Trophoblast cell (in vitro differentiated cells and primary cell): ENCODE measurements around the gene ZNF444.

ENCODE experiments used
- DNase-seq, 2 donors: peaks; one replicate each; pipeline ENCODE4 v3.0.0-alpha.2; 2016
- H2AFZ ChIP-seq: 2 replicates; pipeline ENCODE4 v1.6.1; 2013; ENCODE audit warnings: low read length, moderate library complexity, mild to moderate bottlenecking; ENCODE audit not compliant: insufficient read depth, poor library complexity
- H2AK5ac ChIP-seq: 2 replicates; pipeline ENCODE4 v1.6.1; 2013; ENCODE audit warnings: mild to moderate bottlenecking, low read length
- H2BK120ac ChIP-seq: 2 replicates; pipeline ENCODE4 v1.6.1; 2013; ENCODE audit warnings: low read length, mild to moderate bottlenecking, moderate library complexity; ENCODE audit not compliant: insufficient read depth, poor library complexity
- H2BK12ac ChIP-seq: 2 replicates; pipeline ENCODE4 v1.6.1; 2013; ENCODE audit warnings: mild to moderate bottlenecking, low read length, moderate library complexity
- H2BK5ac ChIP-seq: 2 replicates; pipeline ENCODE4 v1.6.1; 2013; ENCODE audit warnings: low read length, low read depth, moderate library complexity, mild to moderate bottlenecking; ENCODE audit not compliant: poor library complexity
- H3K14ac ChIP-seq: 2 replicates; pipeline ENCODE4 v1.6.1; 2013; ENCODE audit warnings: mild to moderate bottlenecking, low read length
- H3K18ac ChIP-seq: 2 replicates; pipeline ENCODE4 v1.6.1; 2013; ENCODE audit warnings: mild to moderate bottlenecking, low read length
- H3K23ac ChIP-seq: 2 replicates; pipeline ENCODE4 v1.6.1; 2013; ENCODE audit warnings: low read length
- H3K27ac ChIP-seq: 2 replicates; pipeline ENCODE4 v1.5.1; 2013; ENCODE audit warnings: low read depth, mild to moderate bottlenecking, inconsistent platforms, low read length, moderate library complexity
- H3K27me3 ChIP-seq: 2 replicates; pipeline ENCODE4 v1.6.1; 2013; ENCODE audit warnings: inconsistent platforms, mild to moderate bottlenecking, low read length, moderate library complexity; ENCODE audit not compliant: insufficient read depth
- H3K36me3 ChIP-seq, 2 experiments: 1 replicate in 1 of 2; 2 replicates in 1 of 2; pipeline ENCODE4 v1.6.1; 2013; ENCODE audit warnings: low read length in 2 of 2, mild to moderate bottlenecking in 2 of 2, moderate library complexity in 1 of 2; ENCODE audit not compliant: insufficient read depth in 2 of 2, control insufficient read depth in 1 of 2
- H3K4ac ChIP-seq: 2 replicates; pipeline ENCODE4 v1.6.1; 2013; ENCODE audit warnings: low read depth, mild to moderate bottlenecking, low read length, moderate library complexity
- H3K4me1 ChIP-seq, 2 experiments: 1 replicate in 1 of 2; 2 replicates in 1 of 2; pipeline ENCODE4 v1.6.1; 2013; ENCODE audit warnings: low read length in 2 of 2, mild to moderate bottlenecking in 2 of 2, moderate library complexity in 1 of 2; ENCODE audit not compliant: insufficient read depth in 2 of 2, control insufficient read depth in 1 of 2
- H3K4me2 ChIP-seq: 2 replicates; pipeline ENCODE4 v1.6.1; 2013; ENCODE audit warnings: inconsistent platforms, mild to moderate bottlenecking, low read length, moderate library complexity
- H3K4me3 ChIP-seq: 2 replicates; pipeline ENCODE4 v1.5.1; 2013; ENCODE audit warnings: mild to moderate bottlenecking, low read depth, low read length, inconsistent platforms
- H3K79me1 ChIP-seq: one replicate; pipeline ENCODE4 v1.6.1; 2013; ENCODE audit warnings: low read length
- H3K79me2 ChIP-seq: 2 replicates; pipeline ENCODE4 v1.6.1; 2013; ENCODE audit warnings: low read length, mild to moderate bottlenecking; ENCODE audit not compliant: control insufficient read depth, insufficient read depth, poor library complexity
- H3K9ac ChIP-seq: 2 replicates; pipeline ENCODE4 v1.6.1; 2013; ENCODE audit warnings: mild to moderate bottlenecking, low read length
- H3K9me3 ChIP-seq: 2 replicates; pipeline ENCODE4 v1.6.1; 2013; ENCODE audit warnings: low read depth, mild to moderate bottlenecking, control low read depth, inconsistent platforms, low read length; ENCODE audit not compliant: insufficient read depth
- H4K12ac ChIP-seq: 2 replicates; pipeline ENCODE4 v1.6.1; 2013; ENCODE audit warnings: low read depth, mild to moderate bottlenecking, low read length, moderate library complexity
- H4K8ac ChIP-seq: 2 replicates; pipeline ENCODE4 v1.6.1; 2013; ENCODE audit warnings: low read depth, mild to moderate bottlenecking, low read length, moderate library complexity
- H4K91ac ChIP-seq: one replicate; pipeline ENCODE4 v1.6.1; 2013; ENCODE audit warnings: low read depth, mild to moderate bottlenecking, low read length, moderate library complexity
- WGBS: extraction: QIAGEN DNeasy Blood & Tissue Kit; methylation state at CpG from one replicate; pipeline ENCODE4 v1.1.7; 2013; ENCODE audit warnings: missing lambda C conversion rate; ENCODE audit not compliant: insufficient read length, insufficient coverage; ENCODE audit errors: extremely low coverage; 5-methylcytosine and 5-hydroxymethylcytosine counted together

The ZNF444 gene

GRCh38 chr19:56116606-56117005, 24.5 kb upstream of the ZNF444 start:
- Histone ChIP-seq H3K18ac (no peak overlapping the region), H4K91ac (no peak overlapping the region), H3K4ac (peak overlapping the region; percentile 99), H3K27ac (no peak overlapping the region), H3K4me1 (peaks cover 11 to 21% of the 10 kb centered on the region in 2 experiments), H3K4me2 (no peak overlapping the region), H2AFZ (no peak overlapping the region), H3K9ac (no peak overlapping the region), H2BK120ac (no peak overlapping the region), H2BK5ac (no peak overlapping the region), H3K36me3 (peaks cover 25 to 26% of the 10 kb centered on the region in 2 experiments), H3K27me3 (no peaks in the 10 kb centered on the region), H4K12ac (no peak overlapping the region), H3K79me2 (peaks cover 63% of the 10 kb centered on the region), H2BK12ac (no peak overlapping the region), H3K14ac (no peak overlapping the region), H2AK5ac (no peak overlapping the region), H3K23ac (no peak overlapping the region), H3K4me3 (no peak overlapping the region), H3K79me1 (peaks cover 11% of the 10 kb centered on the region), H3K9me3 (peaks cover 4% of the 10 kb centered on the region), H4K8ac (no peak overlapping the region)
- WGBS = no CpG with 5 or more reads among the region's 6 CpGs
- DNase-seq = no peak

GRCh38 chr19:56117376-56117884, 23.7 kb upstream of the ZNF444 start:
- Histone ChIP-seq H3K14ac (no peak overlapping the region), H3K79me2 (peaks cover 58% of the 10 kb centered on the region), H4K8ac (no peak overlapping the region), H4K12ac (no peak overlapping the region), H2BK120ac (no peak overlapping the region), H3K9me3 (peaks cover 4% of the 10 kb centered on the region), H3K4me1 (peaks cover 9 to 23% of the 10 kb centered on the region in 2 experiments), H2AFZ (no peak overlapping the region), H2AK5ac (no peak overlapping the region), H3K23ac (no peak overlapping the region), H3K79me1 (peaks cover 11% of the 10 kb centered on the region), H3K27ac (no peak overlapping the region), H3K9ac (no peak overlapping the region), H3K36me3 (peaks cover 25% of the 10 kb centered on the region in 2 experiments), H3K4ac (peak overlapping the region; percentile 99), H4K91ac (no peak overlapping the region), H3K18ac (no peak overlapping the region), H2BK5ac (no peak overlapping the region), H3K4me2 (no peak overlapping the region), H3K27me3 (no peaks in the 10 kb centered on the region), H3K4me3 (no peak overlapping the region), H2BK12ac (no peak overlapping the region)
- no peak for DNase-seq
- no CpG with 5 or more reads among the region's 14 CpGs for WGBS

DNA sequence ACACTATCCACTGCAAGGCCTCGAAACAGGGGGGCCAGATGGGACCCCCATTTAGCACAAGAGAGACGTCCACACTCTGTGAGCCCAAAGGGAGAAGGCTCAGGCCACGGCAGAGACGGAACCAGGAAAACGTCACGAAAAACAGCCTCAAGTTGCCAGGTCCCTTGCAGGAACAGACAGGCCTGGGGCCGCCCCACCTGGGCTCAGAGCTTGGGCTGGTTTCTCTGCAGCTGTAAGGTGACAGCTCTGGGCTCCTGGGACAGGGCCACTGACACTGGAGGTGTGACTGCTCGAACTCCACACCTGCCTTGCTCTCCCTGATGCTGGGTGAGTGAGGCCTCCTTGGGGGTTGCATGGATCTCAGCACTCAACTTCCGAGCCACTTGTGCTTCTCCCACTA, 23.2 kb upstream of the ZNF444 start:
- Histone ChIP-seq H3K79me2 (peaks cover 56% of the 10 kb centered on the region), H3K23ac (no peak overlapping the region), H3K79me1 (peaks cover 11% of the 10 kb centered on the region), H3K9me3 (peaks cover 4% of the 10 kb centered on the region), H2AK5ac (no peak overlapping the region), H2BK5ac (no peak overlapping the region), H3K9ac (no peak overlapping the region), H2BK12ac (no peak overlapping the region), H3K18ac (no peak overlapping the region), H4K8ac (no peak overlapping the region), H3K14ac (no peak overlapping the region), H2AFZ (no peak overlapping the region), H2BK120ac (no peak overlapping the region), H3K27ac (no peak overlapping the region), H3K4me2 (no peak overlapping the region), H3K4me3 (no peak overlapping the region), H3K4me1 (peaks cover 9 to 23% of the 10 kb centered on the region in 2 experiments), H3K4ac (peak overlapping the region; percentile 99), H4K12ac (no peak overlapping the region), H3K27me3 (no peaks in the 10 kb centered on the region), H3K36me3 (peaks cover 25% of the 10 kb centered on the region in 2 experiments), H4K91ac (no peak overlapping the region)
- no peak for DNase-seq
- WGBS = no CpG with 5 or more reads among the region's 9 CpGs

DNA sequence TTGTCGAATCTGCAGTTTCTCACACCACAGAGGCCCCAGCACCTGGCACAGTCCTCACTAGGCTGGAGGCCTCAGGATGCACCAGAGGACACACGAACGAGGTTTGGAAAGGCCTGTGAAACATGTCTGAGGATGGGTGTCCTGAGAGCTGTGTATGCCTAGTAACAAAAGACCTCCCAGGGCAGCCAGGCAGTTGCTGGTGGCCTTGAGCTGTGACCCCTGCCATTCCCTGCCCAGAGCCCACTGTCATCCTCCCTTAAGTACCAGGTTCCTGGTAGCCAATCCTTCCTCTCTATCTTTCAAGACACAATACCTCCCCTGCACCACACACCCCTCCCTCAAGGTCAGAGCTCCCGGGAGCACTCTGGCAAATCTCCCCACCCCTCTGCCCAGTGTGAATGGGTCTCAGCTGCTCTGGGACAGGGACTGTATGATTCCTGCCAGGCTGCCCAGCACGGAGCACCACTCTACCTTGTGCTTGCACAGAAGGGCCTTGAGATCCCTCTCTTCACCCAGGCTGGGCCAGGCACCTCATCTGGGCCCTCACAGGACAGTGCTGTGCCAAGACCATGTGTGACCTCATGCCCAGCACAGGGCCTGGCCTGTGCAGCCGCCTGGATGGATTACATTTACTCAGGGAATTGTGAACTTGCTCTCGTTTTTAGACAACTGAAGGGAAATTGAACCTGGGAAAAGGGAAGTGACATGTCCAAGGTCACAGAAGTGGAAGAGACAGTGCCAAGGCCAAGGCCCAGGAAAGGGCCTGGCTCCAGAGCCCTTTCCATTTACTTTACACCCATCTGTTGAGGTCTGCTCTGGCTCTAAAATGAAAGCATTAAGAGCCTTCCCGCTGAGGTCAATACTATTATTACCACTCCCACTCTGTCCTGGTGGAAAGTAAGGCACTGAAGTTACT, 22.2 kb upstream of the ZNF444 start:
- H3K14ac ChIP-seq = no peak overlapping the region
- H3K4ac ChIP-seq = peak overlapping the region; percentile 99
- peaks cover 9 to 23% of the 10 kb centered on the region in 2 experiments for H3K4me1 ChIP-seq
- H4K91ac ChIP-seq = peak overlapping the region; percentile 4
- H2BK120ac ChIP-seq = no peak overlapping the region
- no CpG with 5 or more reads among the region's 8 CpGs for WGBS
- H3K36me3 ChIP-seq = peaks cover 22 to 25% of the 10 kb centered on the region in 2 experiments
- no peak overlapping the region for H2BK5ac ChIP-seq
- H3K27ac ChIP-seq = no peak overlapping the region
- H3K9me3 ChIP-seq = peaks cover 2% of the 10 kb centered on the region
- peaks cover 54% of the 10 kb centered on the region for H3K79me2 ChIP-seq
- no peak overlapping the region for H3K18ac ChIP-seq
- H3K4me2 ChIP-seq = peak overlapping the region; percentile 89
- H3K4me3 ChIP-seq = no peak overlapping the region
- no peak overlapping the region for H4K8ac ChIP-seq
- no peak overlapping the region for H4K12ac ChIP-seq
- no peak overlapping the region for H2AK5ac ChIP-seq
- H3K23ac ChIP-seq = no peak overlapping the region
- H2BK12ac ChIP-seq = no peak overlapping the region
- H3K27me3 ChIP-seq = no peaks in the 10 kb centered on the region
- peaks cover 11% of the 10 kb centered on the region for H3K79me1 ChIP-seq
- no peak overlapping the region for H2AFZ ChIP-seq
- DNase-seq = no peak
- peak overlapping the region; percentile 5 for H3K9ac ChIP-seq
